ENCODE results near the gene ANO8. TPM values are rescaled to one million over a fixed set of nuclear protein-coding genes. Genes with fewer than 3 reads are reported as not detected.
"Not testable (repeated sequence)": the region's sequence is repeated elsewhere in the genome, so short reads cannot be mapped to it uniquely, and the experiment has no call there.

The ANO8 gene
- total and polyA plus RNA-seq, 2 donors from 2014 or later = 3.0 to 12.1 TPM

DNA sequence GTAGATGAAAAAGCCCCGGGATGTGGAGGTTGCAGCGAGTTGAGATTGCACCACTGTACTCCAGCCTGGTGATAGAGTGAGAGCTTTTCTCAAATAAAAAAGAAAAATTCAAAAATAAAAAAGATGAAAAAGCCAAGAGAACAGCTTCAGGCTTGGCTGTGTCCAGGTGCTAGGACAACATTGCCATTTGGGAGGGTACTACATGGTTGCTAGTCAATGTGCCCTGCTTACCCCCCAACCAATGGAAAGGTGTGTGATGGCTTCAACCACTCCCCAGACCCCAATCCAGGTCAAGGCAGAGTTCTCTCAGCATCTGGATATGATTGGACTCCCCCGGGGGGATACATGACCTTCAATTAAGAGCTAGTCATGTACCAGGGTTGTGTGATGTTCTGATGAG, 55.2 kb downstream of the ANO8 start:
- H3K36me3 ChIP-seq (ENCODE audit: control insufficient read depth in 2 of 3, insufficient read depth in 3 of 3, low read length in 3 of 3) = peaks cover 0 to 17% (median 3%) of the 10 kb centered on the region in 3 donors
- TF ChIP-seq, protein P1, sequence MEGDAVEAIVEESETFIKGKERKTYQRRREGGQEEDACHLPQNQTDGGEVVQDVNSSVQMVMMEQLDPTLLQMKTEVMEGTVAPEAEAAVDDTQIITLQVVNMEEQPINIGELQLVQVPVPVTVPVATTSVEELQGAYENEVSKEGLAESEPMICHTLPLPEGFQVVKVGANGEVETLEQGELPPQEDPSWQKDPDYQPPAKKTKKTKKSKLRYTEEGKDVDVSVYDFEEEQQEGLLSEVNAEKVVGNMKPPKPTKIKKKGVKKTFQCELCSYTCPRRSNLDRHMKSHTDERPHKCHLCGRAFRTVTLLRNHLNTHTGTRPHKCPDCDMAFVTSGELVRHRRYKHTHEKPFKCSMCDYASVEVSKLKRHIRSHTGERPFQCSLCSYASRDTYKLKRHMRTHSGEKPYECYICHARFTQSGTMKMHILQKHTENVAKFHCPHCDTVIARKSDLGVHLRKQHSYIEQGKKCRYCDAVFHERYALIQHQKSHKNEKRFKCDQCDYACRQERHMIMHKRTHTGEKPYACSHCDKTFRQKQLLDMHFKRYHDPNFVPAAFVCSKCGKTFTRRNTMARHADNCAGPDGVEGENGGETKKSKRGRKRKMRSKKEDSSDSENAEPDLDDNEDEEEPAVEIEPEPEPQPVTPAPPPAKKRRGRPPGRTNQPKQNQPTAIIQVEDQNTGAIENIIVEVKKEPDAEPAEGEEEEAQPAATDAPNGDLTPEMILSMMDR (IDR thresholded peaks at IDR 0.05; ENCODE audit: borderline replicate concordance, extremely low read depth, insufficient read depth) = no peak
- H3K9ac ChIP-seq (ENCODE audit: low read length in 3 of 3) = no peak overlapping the region
- no peaks in the 10 kb centered on the region for H3K9me3 ChIP-seq (ENCODE audit: control insufficient read depth in 2 of 3, insufficient read depth in 1 of 3, low read length in 3 of 3)
- peaks cover 2% of the 10 kb centered on the region for H3K27me3 ChIP-seq (ENCODE audit: control insufficient read depth, insufficient read depth, low read length)
- no peak for FAIRE-seq
- intact Hi-C loops (cut with DNase I) = no loop called here
- peaks cover 0 to 4% (median 0%) of the 10 kb centered on the region in 3 donors for H3K4me1 ChIP-seq (ENCODE audit: control insufficient read depth in 2 of 3, insufficient read depth in 2 of 3, low read depth in 1 of 3, low read length in 3 of 3)
- no peak overlapping the region for H3K4me3 ChIP-seq (ENCODE audit: low read length in 3 of 3)
- no peak for DNase-seq
- no peak overlapping the region for H3K27ac ChIP-seq (ENCODE audit: low read depth in 2 of 2, low read length in 2 of 2)

DNA sequence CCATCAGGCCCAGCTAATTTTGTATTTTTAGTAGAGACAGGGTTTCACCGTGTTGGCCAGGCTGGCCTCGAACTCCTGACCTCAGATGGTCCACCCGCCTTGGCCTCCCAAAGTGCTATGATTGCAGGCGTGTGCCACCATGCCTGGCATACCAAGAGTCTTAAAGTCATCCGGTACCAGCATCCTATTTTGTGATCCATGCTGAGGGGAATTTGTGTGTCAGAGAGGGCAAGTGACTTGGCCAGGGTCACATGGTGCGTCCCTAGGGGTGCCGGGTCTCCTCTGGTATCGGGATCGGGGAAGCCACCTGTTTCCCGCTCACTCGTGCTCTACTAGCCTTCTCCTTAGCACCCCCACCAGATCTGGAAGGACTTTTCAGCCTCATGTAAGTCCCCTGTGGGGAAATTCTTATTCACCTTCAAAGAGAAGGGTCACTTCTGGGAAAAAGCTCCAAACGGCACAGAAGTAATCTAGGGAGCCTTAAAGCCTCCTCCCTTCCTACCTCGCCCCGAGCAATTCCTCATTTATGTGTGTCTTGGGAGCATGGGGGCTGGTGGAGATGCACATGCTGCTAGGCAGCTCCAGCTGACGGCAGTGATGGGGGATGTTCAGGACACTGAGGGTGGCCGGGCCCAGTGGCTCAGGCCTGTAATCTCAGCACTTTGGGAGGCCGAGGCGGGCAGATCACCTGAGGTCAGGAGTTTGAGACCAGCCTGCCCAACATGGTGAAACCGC, 59.0 kb downstream of the ANO8 start:
- DNase-seq (no peak), FAIRE-seq (no peak)
- no peaks in the 10 kb centered on the region for H3K9me3 ChIP-seq (ENCODE audit: control insufficient read depth in 2 of 3, insufficient read depth in 1 of 3, low read length in 3 of 3)
- TF ChIP-seq, protein P1 (IDR thresholded peaks at IDR 0.05; ENCODE audit: borderline replicate concordance, extremely low read depth, insufficient read depth) = no peak
- no peak overlapping the region for H3K4me3 ChIP-seq (ENCODE audit: low read length in 3 of 3)
- H3K4me1 ChIP-seq (ENCODE audit: control insufficient read depth in 2 of 3, insufficient read depth in 2 of 3, low read depth in 1 of 3, low read length in 3 of 3) = no peaks in the 10 kb centered on the region
- intact Hi-C loops (cut with DNase I) = no loop called here
- no peaks in the 10 kb centered on the region for H3K27me3 ChIP-seq (ENCODE audit: control insufficient read depth, insufficient read depth, low read length)
- H3K36me3 ChIP-seq (ENCODE audit: control insufficient read depth in 2 of 3, insufficient read depth in 3 of 3, low read length in 3 of 3) = peaks cover 2 to 33% (median 3%) of the 10 kb centered on the region in 3 donors
- H3K9ac ChIP-seq (ENCODE audit: low read length in 3 of 3) = no peak overlapping the region
- no peak overlapping the region for H3K27ac ChIP-seq (ENCODE audit: low read depth in 2 of 2, low read length in 2 of 2)

GRCh38 chr19:17274892-17275291, 59.8 kb downstream of the ANO8 start:
- not testable (repeated sequence) for FAIRE-seq; DNase-seq; H3K27me3 ChIP-seq (ENCODE audit: control insufficient read depth, insufficient read depth, low read length)

More at GRCh38 chr19:17274892-17275291, 59.8 kb downstream of the ANO8 start:
- intact Hi-C loops (cut with DNase I); H3K9me3 ChIP-seq (ENCODE audit: control insufficient read depth in 2 of 3, insufficient read depth in 1 of 3, low read length in 3 of 3); H3K4me1 ChIP-seq (ENCODE audit: control insufficient read depth in 2 of 3, insufficient read depth in 2 of 3, low read depth in 1 of 3, low read length in 3 of 3); H3K4me3 ChIP-seq (ENCODE audit: low read length in 3 of 3); H3K9ac ChIP-seq (ENCODE audit: low read length in 3 of 3); H3K27ac ChIP-seq (ENCODE audit: low read depth in 2 of 2, low read length in 2 of 2): not testable (repeated sequence)
- H3K36me3 ChIP-seq (ENCODE audit: control insufficient read depth in 2 of 3, insufficient read depth in 3 of 3, low read length in 3 of 3) = peaks cover 3 to 37% (median 4%) of the 10 kb centered on the region in 3 donors

Other genes with a start within 250 kb of the ANO8 start
- 26.0 TPM for gene USE1, start 119.5 kb downstream of the ANO8 start, total RNA-seq
- 52.6 TPM for gene USE1, start 119.5 kb downstream of the ANO8 start, polyA plus RNA-seq (ENCODE audit: insufficient read depth, low read depth, low replicate concordance)
- 35.3 TPM for gene OCEL1, start 108.6 kb downstream of the ANO8 start, total RNA-seq
- 80.1 TPM for gene OCEL1, start 108.6 kb downstream of the ANO8 start, polyA plus RNA-seq (ENCODE audit: insufficient read depth, low read depth, low replicate concordance)
- gene NR2F6, start 88.9 kb downstream of the ANO8 start, total RNA-seq = 46.8 TPM
- gene NR2F6, start 88.9 kb downstream of the ANO8 start, polyA plus RNA-seq (ENCODE audit: insufficient read depth, low read depth, low replicate concordance) = 60.2 TPM
- gene USHBP1, start 70.1 kb downstream of the ANO8 start, total RNA-seq = 8.9 TPM
- 7.2 TPM for gene USHBP1, start 70.1 kb downstream of the ANO8 start, polyA plus RNA-seq (ENCODE audit: insufficient read depth, low read depth, low replicate concordance)
- 69.4 TPM for gene BABAM1, start 67.4 kb downstream of the ANO8 start, total RNA-seq
- 105 TPM for gene BABAM1, start 67.4 kb downstream of the ANO8 start, polyA plus RNA-seq (ENCODE audit: insufficient read depth, low read depth, low replicate concordance)
- 0.54 TPM for gene ANKLE1, start 53.0 kb downstream of the ANO8 start, total RNA-seq
- gene ANKLE1, start 53.0 kb downstream of the ANO8 start, polyA plus RNA-seq (ENCODE audit: insufficient read depth, low read depth, low replicate concordance) = not detected
- gene ABHD8, start 31.4 kb downstream of the ANO8 start, total RNA-seq = 9.6 TPM
- gene ABHD8, start 31.4 kb downstream of the ANO8 start, polyA plus RNA-seq (ENCODE audit: insufficient read depth, low read depth, low replicate concordance) = 20.0 TPM
- gene MRPL34, start 29.0 kb downstream of the ANO8 start, total RNA-seq = 59.3 TPM
- gene MRPL34, start 29.0 kb downstream of the ANO8 start, polyA plus RNA-seq (ENCODE audit: insufficient read depth, low read depth, low replicate concordance) = 369 TPM
- 27.7 TPM for gene DDA1, start 25.3 kb downstream of the ANO8 start, total RNA-seq
- gene DDA1, start 25.3 kb downstream of the ANO8 start, polyA plus RNA-seq (ENCODE audit: insufficient read depth, low read depth, low replicate concordance) = 35.9 TPM
- 20.4 TPM for gene GTPBP3, start 2.7 kb upstream of the ANO8 start, total RNA-seq
- gene GTPBP3, start 2.7 kb upstream of the ANO8 start, polyA plus RNA-seq (ENCODE audit: insufficient read depth, low read depth, low replicate concordance) = 11.0 TPM
- gene PLVAP, start 42.5 kb upstream of the ANO8 start, total RNA-seq = 195 TPM
- 148 TPM for gene PLVAP, start 42.5 kb upstream of the ANO8 start, polyA plus RNA-seq (ENCODE audit: insufficient read depth, low read depth, low replicate concordance)
- gene CCDC194, start 59.3 kb upstream of the ANO8 start, total RNA-seq = 0.57 TPM
- gene CCDC194, start 59.3 kb upstream of the ANO8 start, polyA plus RNA-seq (ENCODE audit: insufficient read depth, low read depth, low replicate concordance) = not detected
- gene BST2, start 70.8 kb upstream of the ANO8 start, total RNA-seq = 89.6 TPM
- gene BST2, start 70.8 kb upstream of the ANO8 start, polyA plus RNA-seq (ENCODE audit: insufficient read depth, low read depth, low replicate concordance) = 250 TPM
- gene MVB12A, start 85.2 kb upstream of the ANO8 start, total RNA-seq = 57.6 TPM
- gene MVB12A, start 85.2 kb upstream of the ANO8 start, polyA plus RNA-seq (ENCODE audit: insufficient read depth, low read depth, low replicate concordance) = 88.3 TPM
- gene TMEM221, start 113.8 kb upstream of the ANO8 start, total RNA-seq = 0.13 TPM
- not detected for gene TMEM221, start 113.8 kb upstream of the ANO8 start, polyA plus RNA-seq (ENCODE audit: insufficient read depth, low read depth, low replicate concordance)
- gene NXNL1, start 126.1 kb upstream of the ANO8 start, total RNA-seq = not detected
- not detected for gene NXNL1, start 126.1 kb upstream of the ANO8 start, polyA plus RNA-seq (ENCODE audit: insufficient read depth, low read depth, low replicate concordance)
- 21.9 TPM for gene SLC27A1, start 135.7 kb upstream of the ANO8 start, total RNA-seq
- 16.9 TPM for gene SLC27A1, start 135.7 kb upstream of the ANO8 start, polyA plus RNA-seq (ENCODE audit: insufficient read depth, low read depth, low replicate concordance)
- 75.5 TPM for gene PGLS, start 176.8 kb upstream of the ANO8 start, total RNA-seq
- gene PGLS, start 176.8 kb upstream of the ANO8 start, polyA plus RNA-seq (ENCODE audit: insufficient read depth, low read depth, low replicate concordance) = 105 TPM
- 66.2 TPM for gene COLGALT1, start 220.8 kb upstream of the ANO8 start, total RNA-seq
- 23.6 TPM for gene COLGALT1, start 220.8 kb upstream of the ANO8 start, polyA plus RNA-seq (ENCODE audit: insufficient read depth, low read depth, low replicate concordance)